Panc1 (cell line): ENCODE measurements around the gene CNGB1. TPM values are rescaled to one million over a fixed set of nuclear protein-coding genes. Genes with fewer than 3 reads are reported as not detected.
"Not testable (repeated sequence)": the region's sequence is repeated elsewhere in the genome, so short reads cannot be mapped to it uniquely, and the experiment has no call there.

Experiments used
- ATAC-seq: fragments of 200-7000 bp; cut with Tn5 transposase; 2 replicates; pipeline ENCODE4 v1.9.1; 2020; ENCODE audit warnings: mild to moderate bottlenecking, moderate library complexity
- BruUV-seq: library from RNA; stranded (reverse); fragments of 400-500 nt; replicated peaks from 2 replicates; lab custom pipeline; 2021; lab: Mats Ljungman, UMichigan
- CTCF ChIA-PET: fragments of 300-600 bp; sonication (Branson Sonifier 250); formaldehyde crosslinking; loops from one replicate; lab custom pipeline; 2022; ENCODE audit warnings: antibody characterized with exemption; lab: Charles Lee
- POLR2A ChIA-PET: fragments of 300-600 bp; sonication (Branson Sonifier 250); formaldehyde crosslinking; loops from one replicate; lab custom pipeline; 2022; ENCODE audit warnings: antibody characterized with exemption; lab: Charles Lee
- DNase-seq: peaks from one replicate; pipeline ENCODE4 v3.0.0-alpha.2; 2010; ENCODE audit warnings: low read depth, low spot score
- H3K27ac ChIP-seq: 2 replicates; pipeline ENCODE4 v1.5.1; 2011; ENCODE audit warnings: mild to moderate bottlenecking, low read length, inconsistent platforms
- H3K27me3 ChIP-seq: fragments of 200-500 bp; sonication (Bioruptor generic); 2 replicates; pipeline ENCODE4 v1.6.0; 2014; ENCODE audit warnings: low read length, inconsistent platforms; ENCODE audit not compliant: control insufficient read depth, insufficient read depth
- H3K36me3 ChIP-seq: fragments of 200-500 bp; sonication (Bioruptor generic); 2 replicates; pipeline ENCODE4 v1.5.1; 2014; ENCODE audit warnings: inconsistent platforms, mild to moderate bottlenecking, low read length, moderate library complexity; ENCODE audit not compliant: control insufficient read depth, insufficient read depth
- H3K4me1 ChIP-seq: 2 replicates; pipeline ENCODE4 v1.5.1; 2011; ENCODE audit warnings: inconsistent platforms, mild to moderate bottlenecking, low read length, moderate library complexity; ENCODE audit not compliant: control insufficient read depth, insufficient read depth
- H3K4me3 ChIP-seq, 2 experiments: 2 replicates each; pipeline ENCODE4 v1.5.1; 2011 to 2012; ENCODE audit warnings: low read depth in 2 of 2, low read length in 2 of 2, mild to moderate bottlenecking in 2 of 2, inconsistent platforms in 1 of 2, moderate library complexity in 1 of 2
- H3K9me3 ChIP-seq: fragments of 200-500 bp; sonication (Bioruptor generic); 2 replicates; pipeline ENCODE4 v1.5.1; 2014; ENCODE audit warnings: low read depth, mild to moderate bottlenecking, inconsistent platforms, low read length, moderate library complexity; ENCODE audit not compliant: control insufficient read depth, insufficient read depth
- CTCF ChIP-seq: fragments of 450-650 bp; IDR thresholded peaks from 2 replicates; pipeline ENCODE4 v1.5.1; 2017; ENCODE audit warnings: mild to moderate bottlenecking
- POLR2AphosphoS5 ChIP-seq: IDR thresholded peaks from 2 replicates; pipeline ENCODE4 v1.6.1; 2012; ENCODE audit warnings: mild to moderate bottlenecking, low read depth, low read length, moderate library complexity
- REST ChIP-seq, 2 experiments: IDR thresholded peaks; 2 replicates each; pipeline ENCODE4 v1.6.1; 2011 to 2012; ENCODE audit warnings: low read depth in 2 of 2, control low read depth in 1 of 2, low read length in 1 of 2, mild to moderate bottlenecking in 1 of 2, moderate library complexity in 1 of 2; ENCODE audit not compliant: insufficient read depth in 1 of 2
- SIN3A ChIP-seq: IDR thresholded peaks from 2 replicates; pipeline ENCODE4 v1.6.1; 2012; ENCODE audit warnings: low read depth, mild to moderate bottlenecking, low read length, moderate library complexity, borderline replicate concordance; ENCODE audit not compliant: insufficient read depth
- TCF7L2 ChIP-seq: IDR thresholded peaks from 2 replicates; pipeline ENCODE4 v1.6.1; 2011; ENCODE audit warnings: mild to moderate bottlenecking, low read depth, low read length, inconsistent platforms
- in situ Hi-C: cut with HindIII; loops from 2 replicates; pipeline ENCODE4 v1.10.0; 2016; ENCODE audit warnings: low sequenced_read_pairs, low pct_unique_long_range_greater_than_20kb
- intact Hi-C: fragments of 100-400 bp; cut with micrococcal nuclease; formaldehyde crosslinking; loops from one replicate; pipeline ENCODE4 v1.10.0; 2022; ENCODE audit not compliant: unreplicated experiment
- total RNA-seq: library from RNA; stranded (reverse); gene quantifications from one replicate; pipeline ENCODE4 v1.2.1, GENCODE V29; 2021; ENCODE audit not compliant: unreplicated experiment

Gene CNGB1
- total RNA-seq, 1 experiment from 2014 or later = not detected

- ATAC-seq (no peak), DNase-seq (no peak)
- H3K4me3 ChIP-seq = no peak overlapping the region
- H3K36me3 ChIP-seq = no peaks in the 10 kb centered on the region
- TF ChIP-seq TCF7L2 (no peak), CTCF (no peak), SIN3A (no peak), POLR2AphosphoS5 (no peak), REST (IDR thresholded peaks at IDR 0.05; ENCODE audit: insufficient read depth in 1 of 2, low read depth in 2 of 2, low read length in 1 of 2) (no peak)
- H3K27ac ChIP-seq = no peak overlapping the region
- POLR2A ChIA-PET = no interaction called here
- no peaks in the 10 kb centered on the region for H3K4me1 ChIP-seq
- in situ Hi-C loops = no loop called here
- no peaks in the 10 kb centered on the region for H3K9me3 ChIP-seq
- H3K27me3 ChIP-seq = no peaks in the 10 kb centered on the region; the same call in 1 of the 2 replicates
- intact Hi-C loops = no loop called here
- no TSS peak for BruUV-seq
- CTCF ChIA-PET = no interaction called here
These were observed 25.8 kb downstream of the CNGB1 start for GRCh38 chr16:57944970-57945739.

GRCh38 chr16:57943381-57943780, 27.5 kb downstream of the CNGB1 start:
- CTCF ChIA-PET = interaction anchor here (0.7 kb wide), 1 partner anchor 156 kb away, joined by 3 read pairs; no protein-coding TSS in a partner anchor
- ATAC-seq, BruUV-seq, H3K4me1 ChIP-seq, POLR2A ChIA-PET, H3K27ac ChIP-seq, H3K36me3 ChIP-seq, H3K27me3 ChIP-seq, H3K9me3 ChIP-seq, intact Hi-C loops, H3K4me3 ChIP-seq, in situ Hi-C loops, DNase-seq: not testable (repeated sequence)

- BruUV-seq, in situ Hi-C loops, H3K36me3 ChIP-seq, H3K9me3 ChIP-seq, H3K4me1 ChIP-seq, ATAC-seq, H3K27me3 ChIP-seq, H3K27ac ChIP-seq, CTCF ChIA-PET, POLR2A ChIA-PET, intact Hi-C loops, DNase-seq, H3K4me3 ChIP-seq: not testable (repeated sequence)
These were observed 29.0 kb downstream of the CNGB1 start for GRCh38 chr16:57941901-57942300.
